ENCODE data around the gene DENND5A.

DNA sequence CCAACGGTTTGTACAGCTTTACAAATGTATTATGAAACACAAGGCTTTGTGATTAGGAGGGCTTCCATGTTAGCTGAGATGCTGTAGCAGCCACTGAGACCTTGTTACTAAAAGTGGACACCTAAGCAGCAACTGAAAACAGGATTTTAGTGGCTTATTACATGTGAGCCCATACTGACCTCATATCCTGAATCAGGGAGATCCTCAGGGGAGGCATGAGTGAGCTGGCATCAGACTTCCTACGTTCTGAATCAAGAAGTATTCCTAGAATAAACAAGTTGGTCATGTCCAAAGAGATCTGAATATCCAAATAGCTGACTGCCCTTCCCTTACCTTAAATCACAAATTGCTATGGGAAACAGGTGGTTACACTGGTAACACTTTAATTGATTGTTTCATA is 114.6 kb downstream of the DENND5A start:
- TF ChIP-seq CTCF (IDR thresholded peaks at IDR 0.05; ENCODE audit: insufficient read depth, low read depth, low read length) (no peak), EZH2 (IDR thresholded peaks at IDR 0.05; ENCODE audit: insufficient read depth, low read length) (no peak)
